Activated CD8-positive, alpha-beta memory T cell treated with anti-CD3 and anti-CD28 coated beads, Interleukin-2, amount 50 U/mL, for 24 hours (primary cell): ENCODE data around the gene ELFN1.

Source experiments
- DNase-seq: peaks from one replicate; pipeline ENCODE4 v3.0.0-alpha.2; 2020; ENCODE audit errors: extremely low read depth

Gene ELFN1

DNA sequence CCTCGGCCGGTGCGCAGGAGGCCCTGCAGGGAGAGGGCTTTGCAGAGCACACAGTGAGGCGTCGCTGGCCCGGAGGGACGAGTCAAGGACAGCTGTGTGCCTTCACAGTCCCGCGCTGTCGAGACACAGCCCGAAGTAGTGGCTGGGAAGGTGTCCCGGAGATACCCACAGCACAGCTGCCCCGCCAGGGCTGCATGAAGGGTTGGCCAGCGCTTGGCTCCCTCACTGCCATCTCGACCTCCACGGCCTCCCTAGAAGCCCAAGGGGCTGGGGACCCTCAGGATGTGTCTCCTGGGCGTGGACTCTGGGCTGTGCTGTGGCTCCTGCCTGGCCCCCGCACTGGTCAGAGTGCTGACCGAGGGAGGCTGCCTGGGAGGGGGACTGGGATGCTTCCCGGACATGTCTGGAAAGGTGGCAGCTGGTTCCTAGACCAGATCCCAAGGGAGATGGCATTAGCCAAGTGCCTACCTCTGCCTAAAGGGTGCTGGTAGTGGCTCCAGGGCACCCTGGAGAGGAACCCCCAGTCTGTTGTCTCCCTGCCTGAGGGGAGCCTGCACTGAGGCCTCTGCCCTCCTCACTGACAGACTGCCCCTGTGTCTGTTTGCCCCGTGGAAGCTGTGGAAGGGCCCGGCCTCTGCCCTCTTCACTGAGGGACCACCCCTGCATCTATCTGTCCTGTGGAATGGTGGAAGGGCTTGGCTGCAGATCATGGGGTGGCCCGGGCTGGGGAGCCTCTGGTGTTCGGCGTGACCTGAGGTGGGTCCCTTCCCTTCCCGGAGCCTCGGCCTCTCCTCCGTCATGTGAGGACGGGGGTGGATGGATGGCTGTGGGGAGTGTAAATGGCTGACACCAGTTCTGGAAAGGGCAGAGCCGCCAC lies 5.8 kb downstream of the ELFN1 start:
- DNase-seq: no peak

DNA sequence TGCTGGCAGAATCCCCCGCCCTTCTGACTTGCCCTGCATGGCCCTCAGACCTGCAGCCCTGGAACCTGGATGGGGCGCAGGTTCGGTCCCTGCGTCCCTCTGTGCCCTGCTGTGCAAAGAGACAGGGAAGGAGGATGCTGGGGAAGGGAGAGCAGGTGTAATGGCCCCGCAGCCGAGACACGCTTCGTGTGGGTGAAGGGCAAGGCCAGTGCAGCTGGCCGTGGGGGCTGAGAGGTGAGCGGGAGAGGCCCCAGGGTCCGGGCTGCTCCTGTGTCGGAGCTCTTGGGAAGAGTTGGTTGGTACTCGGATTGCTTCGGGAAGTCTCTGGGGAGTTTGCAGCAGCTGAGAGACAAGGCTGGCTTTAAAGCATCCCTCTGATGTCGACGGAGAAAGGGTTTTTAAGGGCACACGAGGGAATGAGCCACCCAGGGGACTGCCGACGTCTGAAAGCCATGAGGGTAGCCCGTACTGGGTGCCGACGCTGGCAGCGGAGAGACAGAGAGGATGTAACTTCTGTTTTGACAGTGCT lies 6.5 kb downstream of the ELFN1 start:
- DNase-seq: no peak

DNA sequence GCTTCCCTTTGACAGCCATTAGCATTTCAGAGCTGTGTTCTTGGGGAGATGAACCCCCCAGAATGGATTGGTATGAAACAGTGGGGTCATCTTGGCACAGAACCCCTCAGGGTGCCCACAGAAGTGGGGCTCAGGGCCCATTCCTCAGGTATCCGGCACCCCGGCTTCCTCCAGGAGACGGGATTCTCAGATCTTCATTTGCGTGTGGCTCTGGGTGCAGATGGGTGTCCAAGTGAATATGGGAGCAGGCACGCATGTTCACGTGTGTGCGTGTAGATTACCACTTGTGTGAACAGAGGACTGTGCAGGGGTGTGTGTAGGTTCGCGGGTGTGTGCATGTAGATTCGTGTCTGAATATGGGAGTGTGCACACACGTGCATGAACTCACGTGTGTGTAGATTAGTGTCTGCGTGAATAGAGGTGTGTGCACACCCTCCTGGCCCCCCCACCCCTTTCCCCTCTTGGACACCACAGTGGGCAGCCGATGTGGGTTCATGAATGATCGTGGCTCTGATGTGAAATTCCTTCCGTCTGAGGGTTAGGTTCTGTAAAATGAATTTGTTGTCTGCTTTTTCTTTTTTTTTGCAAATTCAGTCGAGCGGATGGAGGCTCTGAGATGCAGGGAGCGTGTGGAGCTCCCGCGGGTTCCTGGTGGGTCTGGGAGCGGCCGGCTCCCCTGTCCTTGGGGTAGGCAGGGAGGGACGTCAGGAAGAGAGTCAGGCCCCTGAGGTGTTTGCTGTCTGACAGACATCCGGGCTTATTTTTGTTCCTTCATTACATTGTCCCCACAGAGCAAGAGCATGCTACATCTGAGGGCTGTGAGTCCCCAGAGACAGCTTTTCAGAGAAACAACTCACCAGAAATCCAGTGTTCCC lies 7.4 kb downstream of the ELFN1 start:
- DNase-seq: no peak

DNA sequence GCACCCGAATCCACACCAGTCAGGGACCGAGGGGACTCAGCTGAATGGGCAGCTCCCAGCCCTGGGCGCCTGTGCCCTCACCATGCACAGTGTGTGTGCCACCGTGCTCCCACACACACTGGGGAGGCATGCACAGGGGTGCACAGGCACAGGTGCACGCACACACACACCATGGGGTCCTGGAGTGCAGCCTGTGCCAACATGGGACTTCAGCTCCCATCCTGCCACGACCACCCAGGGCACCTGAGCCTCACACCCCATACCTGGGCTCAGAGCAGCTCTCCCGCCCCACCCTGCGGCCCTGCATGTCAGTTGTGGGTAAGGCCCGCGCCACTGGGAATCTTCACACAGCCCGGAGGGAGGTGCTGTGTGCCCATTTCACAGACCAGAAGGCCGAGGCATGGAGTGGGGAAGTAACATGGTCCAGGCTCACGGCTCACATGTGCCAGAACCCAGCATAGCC lies 8.0 kb downstream of the ELFN1 start:
- no peak for DNase-seq

DNA sequence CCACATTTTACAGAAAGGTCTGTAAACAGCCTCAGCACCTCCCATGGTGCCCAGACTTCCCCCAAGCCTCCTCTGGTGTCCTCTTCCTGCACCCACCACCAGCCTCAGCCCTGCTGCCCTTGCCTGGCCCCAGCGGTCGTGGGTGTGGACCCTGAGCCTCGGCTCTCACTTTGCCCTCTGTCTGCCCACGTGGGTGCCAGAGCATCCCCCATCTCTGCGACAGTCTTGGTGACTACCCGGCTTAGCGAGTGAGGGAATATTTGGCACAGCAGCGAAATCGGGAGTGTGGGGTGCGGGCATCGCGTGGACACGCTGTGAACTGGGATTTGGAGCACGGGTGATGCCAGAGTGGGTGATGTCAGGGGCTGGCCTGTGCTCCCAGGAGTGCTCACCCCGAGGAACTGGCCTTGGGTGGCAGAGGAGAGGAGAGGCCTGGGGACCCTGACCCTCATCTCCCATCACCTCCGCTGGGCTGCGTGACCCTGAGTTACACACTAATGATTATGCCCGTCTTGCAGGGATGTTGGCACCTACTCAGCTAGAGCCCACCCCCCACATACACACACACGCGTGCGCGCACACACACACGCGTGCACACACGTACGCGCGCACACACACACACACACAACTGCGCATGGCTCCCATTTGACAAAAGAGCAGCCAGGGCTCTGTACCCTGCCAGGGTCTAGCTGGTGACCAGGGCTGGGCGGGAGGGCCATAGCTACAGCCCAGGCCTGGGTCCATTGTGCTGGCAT lies 8.7 kb downstream of the ELFN1 start:
- no peak for DNase-seq

DNA sequence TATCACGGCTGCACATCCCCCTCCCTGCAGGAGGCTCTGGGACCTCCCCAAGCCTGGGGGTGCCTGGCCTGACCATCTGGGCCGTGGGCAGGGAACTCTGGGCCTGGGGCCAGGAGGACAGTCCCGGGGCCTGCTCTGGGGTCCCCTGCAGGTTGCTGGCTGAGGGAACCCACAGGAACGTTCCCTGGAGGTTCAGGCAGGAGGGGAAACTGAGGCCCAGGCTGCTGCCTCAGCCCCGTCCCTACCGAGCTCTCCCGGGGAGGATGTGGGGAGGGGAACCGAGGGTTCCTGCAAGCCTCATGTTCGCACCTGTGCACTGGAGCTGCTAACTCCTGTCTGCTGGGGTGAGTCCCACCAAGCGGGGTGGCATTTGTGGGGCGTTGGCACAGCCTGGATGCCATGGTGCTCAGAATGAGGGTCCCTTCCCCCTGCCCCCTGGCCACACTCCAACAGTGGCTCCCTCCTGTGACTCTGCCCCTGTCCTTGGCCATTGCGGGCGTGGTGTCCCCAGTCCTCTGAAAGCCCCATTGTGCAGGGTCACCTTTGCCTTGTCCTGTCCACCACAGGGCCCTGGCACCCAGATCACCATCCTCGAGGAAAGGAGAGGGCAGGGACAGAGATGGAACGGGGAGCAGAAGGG lies 9.4 kb downstream of the ELFN1 start:
- DNase-seq: no peak

DNA sequence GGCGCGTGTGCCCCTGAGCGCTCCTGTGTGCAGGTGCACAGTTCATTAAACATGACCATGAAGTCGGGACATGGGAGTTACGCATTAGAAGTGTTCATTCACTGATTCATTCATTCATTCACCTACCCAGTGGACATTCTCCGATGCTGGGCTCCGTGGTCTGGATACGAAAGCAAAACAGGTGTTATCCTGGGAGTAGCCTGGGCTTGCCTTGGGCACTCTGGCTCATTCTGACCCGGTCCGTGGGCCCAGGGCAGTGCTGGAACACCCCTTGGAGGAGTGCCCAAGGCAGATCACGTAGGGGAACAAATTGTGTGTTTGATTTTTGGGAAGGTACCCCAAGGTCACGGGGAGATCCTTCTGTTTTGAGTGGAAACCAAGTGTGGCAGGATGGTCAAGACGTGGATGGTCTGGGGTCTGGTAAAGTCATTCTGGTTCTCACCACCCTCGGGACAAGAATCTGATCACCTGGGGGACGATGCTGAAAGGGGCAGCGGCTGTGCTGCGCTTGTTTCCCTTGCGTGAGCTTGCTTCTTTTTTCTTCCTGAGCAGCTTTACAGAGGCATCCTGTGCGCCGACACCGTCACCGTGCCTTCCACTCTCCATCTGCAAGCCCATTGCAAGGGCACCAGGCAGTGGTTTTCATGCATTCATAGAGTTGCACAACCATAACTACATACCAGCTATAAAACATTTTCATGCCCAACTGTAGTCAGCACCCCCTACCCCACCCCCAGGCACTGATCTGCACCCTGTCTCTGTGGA lies 10.1 kb downstream of the ELFN1 start:
- DNase-seq: no peak

DNA sequence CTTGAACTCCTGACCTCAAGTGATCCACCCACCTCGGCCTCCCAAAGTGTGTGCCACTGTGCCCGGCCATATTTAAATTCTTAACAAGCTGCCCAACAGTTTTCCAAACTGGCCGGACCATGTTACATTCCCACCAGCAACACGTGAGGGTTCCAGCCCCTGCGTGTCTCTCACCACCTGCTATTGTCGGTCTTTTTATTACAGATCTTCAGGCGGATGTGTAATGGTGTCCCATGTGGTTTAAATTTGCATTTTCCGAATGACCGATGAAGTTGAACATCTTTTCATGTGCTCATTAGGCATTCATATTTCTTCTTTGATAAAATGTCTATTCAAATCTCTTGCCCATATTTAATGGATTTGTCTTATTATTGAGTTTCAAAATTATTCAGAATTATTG lies 11.5 kb downstream of the ELFN1 start:
- no peak for DNase-seq

DNA sequence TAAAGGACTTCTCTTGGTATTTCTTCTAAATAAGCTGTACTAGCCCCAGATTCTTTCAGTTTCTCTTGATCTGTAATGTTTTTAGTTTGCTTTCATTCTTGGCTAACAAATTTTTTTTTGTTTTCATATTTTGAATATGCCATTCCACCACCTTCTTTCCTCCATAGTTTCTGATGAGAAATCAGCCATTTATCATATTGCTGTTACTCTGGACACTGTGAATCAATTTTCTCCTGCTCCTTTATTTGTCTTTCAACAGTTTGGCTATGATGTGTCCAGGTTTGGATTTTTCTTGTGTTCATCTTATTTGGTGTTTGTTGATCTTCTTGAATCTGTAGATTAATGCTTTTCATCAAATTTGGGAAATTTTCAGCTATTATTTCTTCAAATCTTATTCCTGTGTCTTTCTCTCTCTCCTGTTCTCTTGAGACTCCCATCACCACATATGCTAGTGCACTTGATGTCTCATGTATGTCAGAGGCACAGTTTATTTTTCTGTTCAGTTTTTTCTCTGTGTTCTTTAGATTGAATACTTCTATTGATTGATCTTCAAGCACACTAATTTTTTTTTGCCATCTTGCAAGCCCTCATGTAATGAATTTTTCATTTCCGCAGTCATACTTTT lies 15.0 kb downstream of the ELFN1 start:
- DNase-seq: no peak

DNA sequence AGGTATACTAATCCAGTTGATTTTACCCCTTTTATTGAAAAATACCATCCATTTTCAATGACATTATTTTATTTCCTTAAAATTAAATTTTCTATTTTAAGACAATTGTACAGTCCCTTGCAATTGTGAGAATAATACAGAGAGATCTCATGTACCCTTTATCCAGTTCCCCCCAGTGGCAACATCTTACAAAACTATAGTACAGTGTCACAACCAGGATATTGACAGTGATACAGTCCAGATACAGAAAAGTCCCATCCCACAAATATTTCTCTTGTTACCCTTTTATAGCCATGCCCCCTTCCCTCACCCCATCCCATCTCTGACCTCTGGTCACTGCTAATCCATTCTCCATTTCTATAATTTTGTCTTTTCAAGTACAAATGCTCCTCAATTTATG lies 18.5 kb downstream of the ELFN1 start:
- no peak for DNase-seq

DNA sequence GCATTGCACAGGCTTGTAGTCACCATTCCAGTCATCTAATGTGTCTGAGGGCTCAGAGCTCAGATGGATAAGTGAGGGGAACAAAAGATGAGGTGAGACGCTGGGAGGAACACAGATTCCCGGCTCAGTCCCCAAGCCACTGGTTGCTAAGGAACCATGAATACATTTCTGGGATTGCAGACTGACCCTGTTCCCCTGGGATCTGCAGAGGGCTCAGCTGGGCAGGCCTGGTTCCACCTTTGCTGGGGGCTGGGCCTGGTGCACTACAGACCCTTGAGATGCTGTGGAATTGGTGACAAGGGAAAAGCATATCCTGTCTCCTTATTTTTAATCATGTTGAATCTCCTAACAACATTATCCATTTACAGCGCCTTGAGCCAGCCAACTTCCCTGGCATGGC lies 19.2 kb downstream of the ELFN1 start:
- no peak for DNase-seq

DNA sequence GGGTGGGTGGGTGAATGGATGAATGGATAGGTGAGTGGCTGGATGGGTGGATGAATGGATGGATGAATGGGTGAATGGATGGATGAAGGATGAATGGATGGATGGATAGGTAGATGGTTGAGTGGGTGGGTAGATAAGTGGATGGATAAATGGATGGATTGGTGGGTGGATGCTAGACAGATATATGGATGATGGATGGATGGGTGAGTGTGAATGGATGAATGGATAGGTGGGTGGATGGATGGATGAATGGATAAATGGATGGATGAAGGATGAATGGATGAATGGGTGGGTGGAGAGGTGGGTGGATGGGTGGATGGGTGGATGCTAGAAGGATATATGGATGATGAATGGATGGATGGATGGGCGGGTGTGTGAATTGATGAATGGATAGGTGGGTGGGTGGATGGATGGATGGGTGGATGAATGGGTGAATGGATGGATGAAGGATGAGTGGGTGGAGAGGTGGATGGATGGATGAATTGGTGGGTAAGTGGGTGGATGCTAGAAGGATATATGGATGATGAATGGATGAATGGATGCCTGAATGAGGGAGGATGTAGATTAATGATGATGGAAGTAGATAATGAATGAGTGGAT lies 20.4 kb downstream of the ELFN1 start:
- no peak for DNase-seq

DNA sequence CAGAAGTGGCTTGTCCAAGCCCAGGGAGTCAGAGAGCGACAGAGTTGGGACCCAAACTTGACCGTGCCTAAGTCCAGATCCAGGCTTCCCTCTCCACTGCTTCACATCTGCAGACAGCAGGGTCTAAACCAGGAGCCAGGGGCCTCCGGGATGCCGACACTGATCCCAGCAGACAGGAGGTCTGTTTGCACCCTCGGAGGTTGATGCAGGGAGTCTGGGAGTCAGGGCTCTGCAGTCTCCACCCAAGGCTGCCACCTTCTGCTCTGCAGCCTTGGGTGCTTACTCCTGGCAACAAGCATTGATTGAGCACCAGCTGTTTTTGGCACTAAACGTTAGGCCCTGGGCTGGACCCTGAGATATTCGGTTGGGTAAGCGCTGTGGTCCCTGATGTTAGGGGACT lies 21.0 kb downstream of the ELFN1 start:
- no peak for DNase-seq

DNA sequence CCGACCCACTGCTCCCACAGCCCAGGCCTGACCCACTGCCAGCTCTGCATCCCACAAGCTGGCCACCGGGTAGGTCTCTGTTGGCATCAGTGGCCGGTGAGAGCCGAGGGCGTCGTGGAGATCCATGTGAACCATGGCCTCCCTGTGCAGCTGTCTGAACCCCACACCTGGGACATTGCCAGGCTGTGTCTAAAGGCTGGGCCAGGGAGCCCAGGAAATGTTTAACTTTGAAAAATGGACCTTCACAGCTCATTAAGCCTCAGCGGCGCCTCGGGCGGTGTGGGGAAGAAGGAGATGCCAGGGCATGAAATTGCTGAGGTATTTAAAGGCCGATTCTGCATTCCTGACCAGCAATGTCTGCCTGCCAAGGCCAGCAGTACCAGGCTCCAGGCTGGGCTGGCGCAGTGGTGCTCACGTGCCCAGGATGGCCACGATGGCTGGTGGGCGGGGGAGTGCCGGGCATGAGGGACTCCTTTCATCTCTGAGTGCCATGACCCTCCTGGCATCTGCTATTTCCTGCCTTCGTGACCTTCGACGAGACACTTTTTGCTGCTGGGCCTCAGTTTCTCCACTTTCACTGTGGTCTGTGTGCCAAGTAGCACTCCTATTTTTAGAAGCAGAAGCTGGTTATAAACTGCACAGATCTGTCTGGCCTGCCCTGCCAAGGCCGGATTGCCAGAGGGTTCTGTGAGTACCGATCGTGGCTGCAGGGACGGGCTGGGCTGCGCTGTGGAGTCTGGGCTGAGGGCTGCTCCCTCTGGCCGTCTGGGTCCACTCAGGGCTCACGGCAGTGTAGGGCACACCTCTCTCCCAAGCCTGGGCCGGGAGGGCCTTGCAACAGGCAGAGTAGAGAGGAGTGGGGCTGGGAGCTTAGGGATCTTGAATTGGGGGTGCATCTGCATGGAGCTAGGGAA lies 21.8 kb downstream of the ELFN1 start:
- DNase-seq: no peak

DNA sequence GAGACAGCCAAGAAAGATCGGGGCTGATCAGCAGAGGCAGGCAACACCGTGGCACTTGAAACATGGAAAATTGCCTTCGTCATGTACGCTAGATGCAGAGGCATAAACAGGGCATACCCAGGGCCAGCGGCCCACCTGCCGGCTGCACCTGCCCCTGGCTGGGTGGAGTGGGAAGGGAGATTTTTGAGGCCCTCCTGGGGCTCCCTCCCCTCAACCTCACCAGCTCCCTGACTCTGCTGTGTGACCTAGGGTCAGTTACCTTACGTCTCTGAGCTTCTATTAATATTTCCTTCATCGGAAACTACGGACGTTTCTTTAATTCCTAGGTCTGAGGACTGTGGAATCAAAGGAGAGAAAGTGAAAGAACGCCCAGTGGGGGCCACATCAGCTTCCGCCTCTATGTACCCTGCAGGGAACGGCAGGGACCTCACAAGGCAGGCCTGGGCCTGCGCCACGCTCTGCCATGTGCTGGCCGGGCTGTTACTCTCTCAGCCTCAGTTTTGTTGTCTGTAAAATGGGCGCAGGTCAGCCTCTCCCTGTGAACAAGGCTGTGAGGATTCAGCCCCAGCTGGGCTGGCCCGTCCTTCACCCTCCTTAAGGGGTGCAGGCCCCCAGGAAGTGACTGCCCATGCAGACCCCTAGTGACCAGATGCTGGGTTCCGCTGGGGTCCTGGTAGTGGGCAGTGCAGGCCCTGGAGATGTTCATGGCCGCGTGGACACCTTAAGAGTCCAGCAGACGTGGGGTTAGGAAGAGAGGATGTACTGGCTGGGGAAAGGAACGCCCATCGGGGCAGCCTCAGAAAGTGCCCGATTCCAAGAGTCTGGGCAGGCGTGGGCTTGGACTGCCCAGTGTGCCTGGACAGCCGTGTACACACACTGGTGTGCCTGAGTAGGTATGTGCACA lies 22.7 kb downstream of the ELFN1 start:
- no peak for DNase-seq

DNA sequence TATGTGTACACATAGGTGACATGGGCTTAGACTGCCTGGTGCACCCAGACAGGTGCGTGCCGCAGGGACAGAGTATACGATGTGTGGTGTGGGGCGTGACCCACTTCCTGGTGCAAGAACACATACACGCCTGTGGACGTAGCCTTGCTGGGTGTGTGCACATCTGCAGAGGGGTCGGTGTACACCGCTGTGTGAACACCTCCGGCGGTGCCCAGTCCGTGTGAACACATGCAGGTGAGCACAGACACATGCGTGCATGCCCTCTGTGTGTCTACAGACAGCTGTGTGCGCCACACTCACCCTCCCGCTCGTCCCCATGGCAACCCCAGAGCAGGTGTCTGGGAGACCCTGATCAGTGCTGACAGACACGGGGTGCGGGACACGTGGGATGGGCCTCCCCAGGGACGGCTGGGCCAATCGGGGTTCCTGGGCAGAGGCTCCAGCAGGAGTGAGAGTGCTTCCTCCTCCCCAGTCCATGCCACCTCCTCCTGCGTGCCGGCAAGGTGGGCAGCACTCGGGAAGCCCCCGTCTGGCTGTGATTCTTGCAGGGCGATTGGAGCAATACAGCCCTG lies 23.4 kb downstream of the ELFN1 start:
- DNase-seq: no peak

DNA sequence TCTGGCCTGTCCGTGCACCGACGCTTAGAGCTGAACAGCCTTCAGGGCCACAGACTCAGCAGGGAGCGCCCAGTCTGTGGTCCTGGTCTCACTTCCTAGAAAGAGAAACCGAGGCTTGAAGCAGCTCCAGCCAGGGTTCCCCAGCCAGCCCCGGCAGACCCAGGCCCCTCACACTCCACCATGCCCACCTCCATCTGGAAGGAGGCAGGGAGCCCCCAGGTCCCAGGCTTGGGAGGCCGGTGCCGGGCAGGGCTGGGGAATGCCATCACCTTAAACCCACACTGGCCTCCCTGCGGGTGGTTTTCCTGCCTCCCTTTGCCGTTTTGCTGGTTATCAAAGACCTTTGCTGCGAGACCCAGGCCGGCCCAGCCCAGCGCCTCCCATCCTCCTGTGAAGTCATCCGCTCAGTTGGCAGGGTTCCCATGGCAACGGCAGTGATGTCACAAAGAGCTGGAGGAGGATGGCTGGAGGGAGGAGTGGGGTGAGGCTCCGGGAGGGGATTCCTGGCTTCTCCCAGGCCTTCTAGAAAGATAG lies 24.0 kb downstream of the ELFN1 start:
- DNase-seq: no peak
